Endothelial cell of umbilical vein (primary cell): ENCODE data around the gene IL36RN.

ENCODE experiments used
- EZH2 ChIP-seq: IDR thresholded peaks from 2 replicates; pipeline ENCODE4 v1.6.1; 2012; ENCODE audit warnings: borderline replicate concordance, low read depth, mild to moderate bottlenecking, moderate library complexity, low read length, inconsistent platforms; ENCODE audit not compliant: severe bottlenecking
- GATA2 ChIP-seq: IDR thresholded peaks from 2 replicates; pipeline ENCODE4 v1.7.0; 2011; ENCODE audit warnings: low read depth, mild to moderate bottlenecking, moderate library complexity, mixed read lengths, low read length; ENCODE audit not compliant: insufficient read length, insufficient read depth
- JUN ChIP-seq: IDR thresholded peaks from 2 replicates; pipeline ENCODE4 v1.6.1; 2011; ENCODE audit warnings: borderline replicate concordance, low read depth; ENCODE audit not compliant: insufficient read length, insufficient read depth
- POLR2AphosphoS5 ChIP-seq: IDR thresholded peaks from 2 replicates; pipeline ENCODE4 v1.6.1; 2012; ENCODE audit warnings: low read depth, mild to moderate bottlenecking, control low read depth, low read length, moderate library complexity; ENCODE audit not compliant: insufficient read depth
- TF ChIP-seq, protein P1 (sequence below), 2 donors: IDR thresholded peaks; 1 replicate in 1 of 2; 2 replicates in 1 of 2; pipeline ENCODE4 v1.5.1; 2011; ENCODE audit warnings: low read length in 2 of 2, mild to moderate bottlenecking in 2 of 2, moderate library complexity in 2 of 2, control low read depth in 1 of 2, inconsistent platforms in 1 of 2, low read depth in 1 of 2; ENCODE audit not compliant: insufficient read depth in 1 of 2; ENCODE audit errors: extremely low read depth in 1 of 2

GRCh38 chr2:113057117-113057516 lies 1.9 kb upstream of the IL36RN start:
- TF ChIP-seq, protein P1, sequence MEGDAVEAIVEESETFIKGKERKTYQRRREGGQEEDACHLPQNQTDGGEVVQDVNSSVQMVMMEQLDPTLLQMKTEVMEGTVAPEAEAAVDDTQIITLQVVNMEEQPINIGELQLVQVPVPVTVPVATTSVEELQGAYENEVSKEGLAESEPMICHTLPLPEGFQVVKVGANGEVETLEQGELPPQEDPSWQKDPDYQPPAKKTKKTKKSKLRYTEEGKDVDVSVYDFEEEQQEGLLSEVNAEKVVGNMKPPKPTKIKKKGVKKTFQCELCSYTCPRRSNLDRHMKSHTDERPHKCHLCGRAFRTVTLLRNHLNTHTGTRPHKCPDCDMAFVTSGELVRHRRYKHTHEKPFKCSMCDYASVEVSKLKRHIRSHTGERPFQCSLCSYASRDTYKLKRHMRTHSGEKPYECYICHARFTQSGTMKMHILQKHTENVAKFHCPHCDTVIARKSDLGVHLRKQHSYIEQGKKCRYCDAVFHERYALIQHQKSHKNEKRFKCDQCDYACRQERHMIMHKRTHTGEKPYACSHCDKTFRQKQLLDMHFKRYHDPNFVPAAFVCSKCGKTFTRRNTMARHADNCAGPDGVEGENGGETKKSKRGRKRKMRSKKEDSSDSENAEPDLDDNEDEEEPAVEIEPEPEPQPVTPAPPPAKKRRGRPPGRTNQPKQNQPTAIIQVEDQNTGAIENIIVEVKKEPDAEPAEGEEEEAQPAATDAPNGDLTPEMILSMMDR (IDR thresholded peaks at IDR 0.05; ENCODE audit: extremely low read depth in 1 of 2, insufficient read depth in 1 of 2, low read depth in 1 of 2, low read length in 2 of 2) = no peak
- TF ChIP-seq JUN (no peak), POLR2AphosphoS5 (no peak), GATA2 (no peak), EZH2 (no peak)
